H9 (cell line): ENCODE measurements around the gene GNAO1. TPM values are rescaled to one million over a fixed set of nuclear protein-coding genes. Genes with fewer than 3 reads are reported as not detected.

Experiments
- DNase-seq: peaks from one replicate; pipeline ENCODE4 v3.0.0-alpha.2; 2017
- H2AFZ ChIP-seq: one replicate; pipeline ENCODE4 v1.6.1; 2013; ENCODE audit warnings: mild to moderate bottlenecking, low read length, control low read depth, moderate library complexity
- H2AK5ac ChIP-seq: 2 replicates; pipeline ENCODE4 v1.6.1; 2013; ENCODE audit warnings: low read length, control low read depth, mixed read lengths; ENCODE audit not compliant: insufficient read length
- H2BK120ac ChIP-seq: one replicate; pipeline ENCODE4 v1.6.1; 2013; ENCODE audit warnings: low read depth, mild to moderate bottlenecking, low read length, control low read depth, inconsistent platforms; ENCODE audit not compliant: poor library complexity, severe bottlenecking
- H2BK12ac ChIP-seq: 2 replicates; pipeline ENCODE4 v1.6.1; 2013; ENCODE audit warnings: low read length, control low read depth, mixed read lengths, low read depth; ENCODE audit not compliant: insufficient read length
- H2BK15ac ChIP-seq: 2 replicates; pipeline ENCODE4 v1.6.1; 2013; ENCODE audit warnings: low read depth, low read length, control low read depth
- H2BK20ac ChIP-seq: one replicate; pipeline ENCODE4 v1.6.1; 2013; ENCODE audit warnings: low read depth, mild to moderate bottlenecking, low read length, control low read depth, inconsistent platforms; ENCODE audit not compliant: poor library complexity, severe bottlenecking
- H2BK5ac ChIP-seq: 2 replicates; pipeline ENCODE4 v1.6.1; 2013; ENCODE audit warnings: low read length, control low read depth, mixed read lengths; ENCODE audit not compliant: insufficient read length
- H3K14ac ChIP-seq: 2 replicates; pipeline ENCODE4 v1.6.1; 2013; ENCODE audit warnings: low read length, control low read depth; ENCODE audit not compliant: insufficient read depth
- H3K18ac ChIP-seq: 2 replicates; pipeline ENCODE4 v1.6.1; 2013; ENCODE audit warnings: low read depth, mild to moderate bottlenecking, mixed read lengths, low read length, control low read depth; ENCODE audit not compliant: insufficient read length
- H3K23ac ChIP-seq: 2 replicates; pipeline ENCODE4 v1.6.1; 2013; ENCODE audit warnings: low read length, control low read depth, mixed read lengths, low read depth; ENCODE audit not compliant: insufficient read length
- H3K23me2 ChIP-seq: 2 replicates; pipeline ENCODE4 v1.6.1; 2013; ENCODE audit warnings: low read depth, mild to moderate bottlenecking, mixed read lengths, low read length, control low read depth; ENCODE audit not compliant: insufficient read length, poor library complexity, severe bottlenecking
- H3K27ac ChIP-seq: 2 replicates; pipeline ENCODE4 v1.5.1; 2013; ENCODE audit warnings: low read length, control low read depth, mixed read lengths, low read depth; ENCODE audit not compliant: insufficient read length
- H3K27me3 ChIP-seq: 2 replicates; pipeline ENCODE4 v1.6.1; 2013; ENCODE audit warnings: low read length, control low read depth, inconsistent platforms; ENCODE audit not compliant: insufficient read depth
- H3K4ac ChIP-seq: 2 replicates; pipeline ENCODE4 v1.6.1; 2013; ENCODE audit warnings: low read depth, mild to moderate bottlenecking, control low read depth, inconsistent platforms, low read length, moderate library complexity
- H3K4me1 ChIP-seq: 2 replicates; pipeline ENCODE4 v1.6.1; 2013; ENCODE audit warnings: low read length, control low read depth, inconsistent platforms; ENCODE audit not compliant: insufficient read depth
- H3K4me2 ChIP-seq: 2 replicates; pipeline ENCODE4 v1.6.1; 2013; ENCODE audit warnings: low read length, control low read depth, mixed read lengths; ENCODE audit not compliant: insufficient read length, insufficient read depth
- H3K56ac ChIP-seq: 2 replicates; pipeline ENCODE4 v1.6.1; 2013; ENCODE audit warnings: low read depth, mild to moderate bottlenecking, mixed read lengths, low read length, control low read depth; ENCODE audit not compliant: insufficient read length
- H3K79me1 ChIP-seq: 2 replicates; pipeline ENCODE4 v1.6.1; 2013; ENCODE audit warnings: low read depth, mild to moderate bottlenecking, moderate library complexity, low read length, control low read depth, inconsistent platforms; ENCODE audit not compliant: insufficient read depth, poor library complexity, severe bottlenecking
- H3K79me2 ChIP-seq: 2 replicates; pipeline ENCODE4 v1.6.1; 2013; ENCODE audit warnings: low read length, control low read depth, inconsistent platforms; ENCODE audit not compliant: insufficient read depth
- H3K9ac ChIP-seq: 2 replicates; pipeline ENCODE4 v1.6.1; 2013; ENCODE audit warnings: low read length, control low read depth, mixed read lengths; ENCODE audit not compliant: insufficient read length; ENCODE audit errors: extremely low read depth
- H3K9me3 ChIP-seq: one replicate; pipeline ENCODE4 v1.6.1; 2013; ENCODE audit warnings: low read depth, low read length, inconsistent platforms; ENCODE audit not compliant: control insufficient read depth
- H3T11ph ChIP-seq: one replicate; pipeline ENCODE4 v1.6.1; 2013; ENCODE audit warnings: mild to moderate bottlenecking, low read length, control low read depth, inconsistent platforms
- H4K20me1 ChIP-seq: one replicate; pipeline ENCODE4 v1.6.1; 2013; ENCODE audit not compliant: control insufficient read depth, insufficient read length, insufficient read depth
- H4K5ac ChIP-seq: 2 replicates; pipeline ENCODE4 v1.6.1; 2013; ENCODE audit warnings: low read depth, mild to moderate bottlenecking, mixed read lengths, low read length, control low read depth; ENCODE audit not compliant: insufficient read length
- H4K8ac ChIP-seq: replicated peaks from 2 replicates; pipeline ENCODE4 v1.6.1; 2013; ENCODE audit warnings: low read length, control low read depth, mixed read lengths, low read depth; ENCODE audit not compliant: insufficient read length
- H4K91ac ChIP-seq: 2 replicates; pipeline ENCODE4 v1.6.1; 2013; ENCODE audit warnings: low read depth, mild to moderate bottlenecking, moderate library complexity, mixed read lengths, low read length, control low read depth; ENCODE audit not compliant: insufficient read length
- H3K27ac Mint-ChIP-seq, 3 experiments: 2 replicates in 2 of 3; 3 replicates in 1 of 3; pipeline ENCODE4 v1.8.0; 2020 to 2021; ENCODE audit warnings: mixed read lengths in 3 of 3, mild to moderate bottlenecking in 1 of 3, moderate library complexity in 1 of 3
- H3K27me3 Mint-ChIP-seq: 2 replicates; pipeline ENCODE4 v1.8.0; 2021; ENCODE audit warnings: low read depth, mild to moderate bottlenecking, moderate library complexity, mixed read lengths
- H3K36me3 Mint-ChIP-seq, 3 experiments: 2 replicates in 2 of 3; 3 replicates in 1 of 3; pipeline ENCODE4 v1.8.0; 2020 to 2021; ENCODE audit warnings: low read depth in 3 of 3, mixed read lengths in 3 of 3; ENCODE audit not compliant: insufficient read depth in 1 of 3
- H3K4me1 Mint-ChIP-seq, 2 experiments: 2 replicates each; pipeline ENCODE4 v1.8.0; 2020; ENCODE audit warnings: mixed read lengths in 2 of 2
- H3K4me3 Mint-ChIP-seq, 2 experiments: 2 replicates in 1 of 2; 3 replicates in 1 of 2; pipeline ENCODE4 v1.8.0; 2020 to 2021; ENCODE audit warnings: mild to moderate bottlenecking in 2 of 2, mixed read lengths in 2 of 2, moderate library complexity in 1 of 2
- H3K9me3 Mint-ChIP-seq, 2 experiments: 2 replicates in 1 of 2; 3 replicates in 1 of 2; pipeline ENCODE4 v1.8.0; 2020; ENCODE audit warnings: mild to moderate bottlenecking in 2 of 2, mixed read lengths in 2 of 2, moderate library complexity in 1 of 2
- CTCF ChIP-seq: fragments of 200-600 bp; sonication (generic); conservative IDR thresholded peaks from 3 replicates; pipeline ENCODE4 v1.8.0; 2021; ENCODE audit warnings: antibody characterized with exemption, mild to moderate bottlenecking
- WGBS: extraction: QIAGEN DNeasy Blood & Tissue Kit; methylation state at CpG from one replicate; pipeline ENCODE4 v1.1.7; 2013; ENCODE audit warnings: missing lambda C conversion rate, low lambda C conversion rate, mixed read lengths; ENCODE audit not compliant: insufficient read length; ENCODE audit errors: extremely low coverage; 5-methylcytosine and 5-hydroxymethylcytosine counted together
- total RNA-seq: library from RNA; stranded (reverse); gene quantifications from 2 replicates; pipeline ENCODE4 v1.2.1, GENCODE V29; 2021

Gene GNAO1
- total RNA-seq, 1 experiment from 2014 or later: 16.9 TPM

GRCh38 chr16:56270828-56271227 is 79.5 kb downstream of the GNAO1 start:
- H2BK120ac ChIP-seq: no peak overlapping the region
- H3K79me1 ChIP-seq: no peaks in the 10 kb centered on the region
- no peaks in the 10 kb centered on the region; the same call in 1 of the 2 replicates for H3K27me3 Mint-ChIP-seq
- H3K4me2 ChIP-seq: no peak overlapping the region
- no peak overlapping the region for H3K14ac ChIP-seq
- 0 out of 2 replicates have a peak overlapping the region, but pooled peaks have one; percentile 31 for H2BK15ac ChIP-seq
- no peaks in the 10 kb centered on the region for H3K27me3 ChIP-seq
- no CpG with 5 or more reads among the region's 3 CpGs for WGBS
- no peak overlapping the region for H4K91ac ChIP-seq
- H3K27ac Mint-ChIP-seq: peak overlapping the region in 1 of 3 experiments; percentile 26; a peak in 1 of 7 replicates
- no peak overlapping the region for H3K27ac ChIP-seq
- H3K4me3 Mint-ChIP-seq: no peak overlapping the region
- H3K4me1 Mint-ChIP-seq: peaks cover 17 to 25% of the 10 kb centered on the region in 2 experiments
- no peak overlapping the region for H3T11ph ChIP-seq
- H4K20me1 ChIP-seq: no peaks in the 10 kb centered on the region
- H3K4me1 ChIP-seq: peaks cover 5% of the 10 kb centered on the region; the same call in 1 of the 2 replicates
- TF ChIP-seq CTCF: no peak
- no peak overlapping the region for H3K9ac ChIP-seq
- H2BK20ac ChIP-seq: no peak overlapping the region
- no peak overlapping the region for H3K56ac ChIP-seq
- H4K5ac ChIP-seq: no peak overlapping the region
- no peaks in the 10 kb centered on the region for H3K9me3 ChIP-seq
- peaks cover 10 to 22% (median 17%) of the 10 kb centered on the region in 3 experiments for H3K36me3 Mint-ChIP-seq
- H3K23ac ChIP-seq: no peak overlapping the region
- no peak overlapping the region for H4K8ac ChIP-seq
- no peaks in the 10 kb centered on the region for H3K79me2 ChIP-seq
- no peak overlapping the region for H2BK12ac ChIP-seq
- no peak overlapping the region for H2AK5ac ChIP-seq
- no peaks in the 10 kb centered on the region for H3K23me2 ChIP-seq
- H2BK5ac ChIP-seq: no peak overlapping the region
- no peak overlapping the region for H3K4ac ChIP-seq
- H2AFZ ChIP-seq: no peak overlapping the region
- no peak for DNase-seq
- no peak overlapping the region for H3K18ac ChIP-seq
- H3K9me3 Mint-ChIP-seq: peaks cover 15% of the 10 kb centered on the region in 2 experiments
